HepG2 (cell line): Measurements from ENCODE around the gene DIP2C. TPM values are rescaled to one million over a fixed set of nuclear protein-coding genes. Genes with fewer than 3 reads are reported as not detected.
A peak's percentile ranks its signal among the peaks of the same experiment; 100 is the strongest.

Experiments
- FOSL2 ChIP-seq: sonication (generic); formaldehyde crosslinking; IDR thresholded peaks from 2 replicates; pipeline ENCODE4 v1.4.0; 2020; ENCODE audit warnings: missing genetic modification reagents
- FOXK1 ChIP-seq: sonication (generic); formaldehyde crosslinking; IDR thresholded peaks from 2 replicates; pipeline ENCODE4 v1.4.0; 2020; ENCODE audit warnings: low read depth, missing genetic modification reagents, borderline replicate concordance
- HOXD1 ChIP-seq: sonication (generic); formaldehyde crosslinking; IDR thresholded peaks from 2 replicates; pipeline ENCODE4 v1.5.0; 2020; ENCODE audit warnings: missing genetic modification reagents
- KDM5B ChIP-seq: sonication (generic); formaldehyde crosslinking; IDR thresholded peaks from 2 replicates; pipeline ENCODE4 v1.4.0; 2020; ENCODE audit warnings: missing genetic modification reagents, mild to moderate bottlenecking, borderline replicate concordance
- MYC ChIP-seq: sonication (generic); formaldehyde crosslinking; IDR thresholded peaks from 2 replicates; pipeline ENCODE4 v1.9.0; 2021; ENCODE audit warnings: missing genetic modification reagents, borderline replicate concordance
- PAX8 ChIP-seq: sonication (generic); formaldehyde crosslinking; IDR thresholded peaks from 2 replicates; pipeline ENCODE4 v1.8.0; 2022; ENCODE audit warnings: mild to moderate bottlenecking, missing genetic modification reagents, borderline replicate concordance
- SALL1 ChIP-seq: sonication (generic); formaldehyde crosslinking; IDR thresholded peaks from 2 replicates; pipeline ENCODE4 v1.8.0; 2022; ENCODE audit warnings: mild to moderate bottlenecking, missing genetic modification reagents
- SNAPC2 ChIP-seq: sonication (generic); formaldehyde crosslinking; IDR thresholded peaks from 2 replicates; pipeline ENCODE4 v1.8.1; 2022; ENCODE audit warnings: mild to moderate bottlenecking, missing genetic modification reagents
- TBX3 ChIP-seq: fragments of 450-650 bp; IDR thresholded peaks from 2 replicates; pipeline ENCODE4 v1.6.1; 2017; ENCODE audit warnings: antibody characterized with exemption, mild to moderate bottlenecking, inconsistent platforms, borderline replicate concordance
- ZNF136 ChIP-seq: sonication (generic); formaldehyde crosslinking; IDR thresholded peaks from 2 replicates; pipeline ENCODE4 v1.8.1; 2022; ENCODE audit warnings: low read depth, mild to moderate bottlenecking, moderate library complexity, missing genetic modification reagents
- ZNF207 ChIP-seq: fragments of 450-650 bp; IDR thresholded peaks from 2 replicates; pipeline ENCODE4 v1.6.1; 2016; ENCODE audit warnings: antibody characterized with exemption, borderline replicate concordance
- ZNF234 ChIP-seq: sonication (generic); formaldehyde crosslinking; conservative IDR thresholded peaks from 2 replicates; pipeline ENCODE4 v1.5.1; 2020; ENCODE audit warnings: mild to moderate bottlenecking, missing genetic modification reagents
- ZNF556 ChIP-seq: sonication (generic); formaldehyde crosslinking; IDR thresholded peaks from 2 replicates; pipeline ENCODE4 v1.4.0; 2020; ENCODE audit warnings: mild to moderate bottlenecking, missing genetic modification reagents, borderline replicate concordance
- ZNF816 ChIP-seq: sonication (generic); formaldehyde crosslinking; IDR thresholded peaks from 2 replicates; pipeline ENCODE4 v1.8.0; 2022; ENCODE audit warnings: missing genetic modification reagents, mild to moderate bottlenecking, borderline replicate concordance
- ZSCAN25 ChIP-seq: sonication (generic); formaldehyde crosslinking; IDR thresholded peaks from 2 replicates; pipeline ENCODE4 v1.8.0; 2022; ENCODE audit warnings: mild to moderate bottlenecking, missing genetic modification reagents
- polyA plus RNA-seq, 8 experiments: library from polyadenylated mRNA; depleted of rRNA in 3 of 8; stranded (reverse) in 7 of 8; unstranded in 1 of 8; fragments of >200 nt; fragmentation: Illumina TruSeq in 4 of 8; extraction: Trizol in 4 of 8; gene quantifications; 2 replicates each; pipeline versions ENCODE4 v1.2.1 to v1.2.3, GENCODE V29; 2011 to 2016; ENCODE audit warnings: low read depth in 4 of 8, missing spikeins in 1 of 8, mixed read lengths in 1 of 8; ENCODE audit not compliant: insufficient read depth in 1 of 8
- total RNA-seq, 5 experiments: library from RNA; depleted of rRNA; stranded (reverse); fragments of >200 nt; fragmentation: Illumina TruSeq; extraction: Trizol; gene quantifications; 2 replicates each; pipeline ENCODE4 v1.2.3, GENCODE V29; 2016; ENCODE audit warnings: low read depth in 1 of 5
- TF ChIP-seq, protein P1 (sequence below): sonication (generic); formaldehyde crosslinking; IDR thresholded peaks from 2 replicates; pipeline ENCODE4 v1.5.1; 2020; ENCODE audit warnings: missing genetic modification reagents, mild to moderate bottlenecking, borderline replicate concordance
- TF ChIP-seq, protein P2 (sequence below): sonication (generic); formaldehyde crosslinking; IDR thresholded peaks from 2 replicates; pipeline ENCODE4 v1.4.0; 2020; ENCODE audit warnings: mild to moderate bottlenecking, missing genetic modification reagents
- TF ChIP-seq, protein P3 (sequence below): sonication (generic); formaldehyde crosslinking; IDR thresholded peaks from 2 replicates; pipeline ENCODE4 v1.4.0; 2020; ENCODE audit warnings: mild to moderate bottlenecking, missing genetic modification reagents
- TF ChIP-seq, protein P4 (sequence below): sonication (generic); formaldehyde crosslinking; IDR thresholded peaks from 2 replicates; pipeline ENCODE4 v1.4.0; 2020; ENCODE audit warnings: missing genetic modification reagents, low read depth, mild to moderate bottlenecking, borderline replicate concordance
- TF ChIP-seq, protein P5 (sequence below): sonication (generic); formaldehyde crosslinking; IDR thresholded peaks from 2 replicates; pipeline ENCODE4 v1.5.0; 2020; ENCODE audit warnings: mild to moderate bottlenecking, missing genetic modification reagents

DIP2C gene
- total and polyA plus RNA-seq, 2 of the 13 experiments (the other 11 are each of a cell fraction or from before 2014, with no cell fraction given): 2.2 to 2.7 TPM

DNA sequence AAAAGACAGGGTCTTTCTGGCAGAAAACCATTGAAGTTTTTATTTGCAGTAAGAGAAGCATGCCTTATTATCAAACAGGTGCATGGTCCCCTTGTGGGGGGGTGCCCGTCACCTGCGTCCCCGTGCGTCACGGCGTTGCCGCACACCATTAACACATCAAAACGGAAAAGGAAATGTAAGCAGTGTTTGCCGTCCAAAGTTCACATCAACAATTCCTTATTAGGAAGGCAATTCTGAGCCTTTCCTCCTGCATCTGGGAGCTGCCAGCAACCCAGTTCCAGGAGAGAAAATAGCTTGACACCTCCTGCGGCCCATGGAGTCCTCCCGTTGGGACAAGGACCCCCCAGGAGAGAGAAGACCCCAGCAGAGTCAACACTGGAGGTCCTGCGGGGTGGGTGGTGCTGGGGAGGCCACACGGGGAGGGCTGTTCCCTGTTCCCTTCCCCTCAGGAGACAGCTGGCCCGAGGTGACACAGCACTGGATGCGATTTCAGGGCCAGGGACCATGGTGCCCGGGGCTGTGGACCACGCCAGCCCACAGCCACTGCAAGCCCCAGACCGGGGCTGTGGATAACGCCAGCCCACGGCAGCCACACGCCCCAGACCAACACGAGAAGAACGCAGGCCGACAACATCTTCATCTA lies 39.5 kb downstream of the DIP2C start (continued):
- TF ChIP-seq, protein P1, sequence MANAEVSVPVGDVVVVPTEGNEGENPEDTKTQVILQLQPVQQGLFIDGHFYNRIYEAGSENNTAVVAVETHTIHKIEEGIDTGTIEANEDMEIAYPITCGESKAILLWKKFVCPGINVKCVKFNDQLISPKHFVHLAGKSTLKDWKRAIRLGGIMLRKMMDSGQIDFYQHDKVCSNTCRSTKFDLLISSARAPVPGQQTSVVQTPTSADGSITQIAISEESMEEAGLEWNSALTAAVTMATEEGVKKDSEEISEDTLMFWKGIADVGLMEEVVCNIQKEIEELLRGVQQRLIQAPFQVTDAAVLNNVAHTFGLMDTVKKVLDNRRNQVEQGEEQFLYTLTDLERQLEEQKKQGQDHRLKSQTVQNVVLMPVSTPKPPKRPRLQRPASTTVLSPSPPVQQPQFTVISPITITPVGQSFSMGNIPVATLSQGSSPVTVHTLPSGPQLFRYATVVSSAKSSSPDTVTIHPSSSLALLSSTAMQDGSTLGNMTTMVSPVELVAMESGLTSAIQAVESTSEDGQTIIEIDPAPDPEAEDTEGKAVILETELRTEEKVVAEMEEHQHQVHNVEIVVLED (CRISPR knock-in tag): peak; percentile 92
- TF ChIP-seq, protein P2, sequence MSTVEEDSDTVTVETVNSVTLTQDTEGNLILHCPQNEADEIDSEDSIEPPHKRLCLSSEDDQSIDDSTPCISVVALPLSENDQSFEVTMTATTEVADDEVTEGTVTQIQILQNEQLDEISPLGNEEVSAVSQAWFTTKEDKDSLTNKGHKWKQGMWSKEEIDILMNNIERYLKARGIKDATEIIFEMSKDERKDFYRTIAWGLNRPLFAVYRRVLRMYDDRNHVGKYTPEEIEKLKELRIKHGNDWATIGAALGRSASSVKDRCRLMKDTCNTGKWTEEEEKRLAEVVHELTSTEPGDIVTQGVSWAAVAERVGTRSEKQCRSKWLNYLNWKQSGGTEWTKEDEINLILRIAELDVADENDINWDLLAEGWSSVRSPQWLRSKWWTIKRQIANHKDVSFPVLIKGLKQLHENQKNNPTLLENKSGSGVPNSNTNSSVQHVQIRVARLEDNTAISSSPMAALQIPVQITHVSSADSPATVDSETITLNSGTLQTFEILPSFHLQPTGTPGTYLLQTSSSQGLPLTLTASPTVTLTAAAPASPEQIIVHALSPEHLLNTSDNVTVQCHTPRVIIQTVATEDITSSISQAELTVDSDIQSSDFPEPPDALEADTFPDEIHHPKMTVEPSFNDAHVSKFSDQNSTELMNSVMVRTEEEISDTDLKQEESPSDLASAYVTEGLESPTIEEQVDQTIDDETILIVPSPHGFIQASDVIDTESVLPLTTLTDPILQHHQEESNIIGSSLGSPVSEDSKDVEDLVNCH (CRISPR knock-in tag): no peak
- TF ChIP-seq HOXD1 (CRISPR knock-in tag) (no peak), MYC (peak; percentile 52; the same call in 1 of the 2 replicates), ZNF234 (no peak), PAX8 (CRISPR knock-in tag) (no peak), SNAPC2 (CRISPR knock-in tag) (peak; percentile 71; the same call in 1 of the 2 replicates), FOSL2 (peak; percentile 65), TBX3 (peak; percentile 75; the same call in 1 of the 2 replicates), ZNF207 (no peak), ZNF816 (0 out of 2 replicates have a peak, but pooled peaks have one; percentile 55), ZSCAN25 (CRISPR knock-in tag) (peak; percentile 21; the same call in 1 of the 2 replicates), KDM5B (CRISPR knock-in tag) (peak; percentile 23; the same call in 1 of the 2 replicates), ZNF556 (CRISPR knock-in tag) (peak; percentile 20; the same call in 1 of the 2 replicates), SALL1 (CRISPR knock-in tag) (peak; percentile 85), FOXK1 (CRISPR knock-in tag) (peak; percentile 71; the same call in 1 of the 2 replicates), ZNF136 (CRISPR knock-in tag) (peak; percentile 63; the same call in 1 of the 2 replicates)
- TF ChIP-seq, protein P3, sequence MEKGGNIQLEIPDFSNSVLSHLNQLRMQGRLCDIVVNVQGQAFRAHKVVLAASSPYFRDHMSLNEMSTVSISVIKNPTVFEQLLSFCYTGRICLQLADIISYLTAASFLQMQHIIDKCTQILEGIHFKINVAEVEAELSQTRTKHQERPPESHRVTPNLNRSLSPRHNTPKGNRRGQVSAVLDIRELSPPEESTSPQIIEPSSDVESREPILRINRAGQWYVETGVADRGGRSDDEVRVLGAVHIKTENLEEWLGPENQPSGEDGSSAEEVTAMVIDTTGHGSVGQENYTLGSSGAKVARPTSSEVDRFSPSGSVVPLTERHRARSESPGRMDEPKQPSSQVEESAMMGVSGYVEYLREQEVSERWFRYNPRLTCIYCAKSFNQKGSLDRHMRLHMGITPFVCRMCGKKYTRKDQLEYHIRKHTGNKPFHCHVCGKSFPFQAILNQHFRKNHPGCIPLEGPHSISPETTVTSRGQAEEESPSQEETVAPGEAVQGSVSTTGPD (CRISPR knock-in tag): no peak
- TF ChIP-seq, protein P4, sequence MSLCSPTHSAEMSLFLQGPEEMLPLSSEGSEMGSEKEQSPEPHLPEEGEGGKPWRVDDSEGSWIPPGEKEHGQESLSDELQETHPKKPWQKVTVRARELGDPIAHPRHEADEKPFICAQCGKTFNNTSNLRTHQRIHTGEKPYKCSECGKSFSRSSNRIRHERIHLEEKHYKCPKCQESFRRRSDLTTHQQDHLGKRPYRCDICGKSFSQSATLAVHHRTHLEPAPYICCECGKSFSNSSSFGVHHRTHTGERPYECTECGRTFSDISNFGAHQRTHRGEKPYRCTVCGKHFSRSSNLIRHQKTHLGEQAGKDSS (CRISPR knock-in tag): peak; percentile 38; the same call in 1 of the 2 replicates
- TF ChIP-seq, protein P5, sequence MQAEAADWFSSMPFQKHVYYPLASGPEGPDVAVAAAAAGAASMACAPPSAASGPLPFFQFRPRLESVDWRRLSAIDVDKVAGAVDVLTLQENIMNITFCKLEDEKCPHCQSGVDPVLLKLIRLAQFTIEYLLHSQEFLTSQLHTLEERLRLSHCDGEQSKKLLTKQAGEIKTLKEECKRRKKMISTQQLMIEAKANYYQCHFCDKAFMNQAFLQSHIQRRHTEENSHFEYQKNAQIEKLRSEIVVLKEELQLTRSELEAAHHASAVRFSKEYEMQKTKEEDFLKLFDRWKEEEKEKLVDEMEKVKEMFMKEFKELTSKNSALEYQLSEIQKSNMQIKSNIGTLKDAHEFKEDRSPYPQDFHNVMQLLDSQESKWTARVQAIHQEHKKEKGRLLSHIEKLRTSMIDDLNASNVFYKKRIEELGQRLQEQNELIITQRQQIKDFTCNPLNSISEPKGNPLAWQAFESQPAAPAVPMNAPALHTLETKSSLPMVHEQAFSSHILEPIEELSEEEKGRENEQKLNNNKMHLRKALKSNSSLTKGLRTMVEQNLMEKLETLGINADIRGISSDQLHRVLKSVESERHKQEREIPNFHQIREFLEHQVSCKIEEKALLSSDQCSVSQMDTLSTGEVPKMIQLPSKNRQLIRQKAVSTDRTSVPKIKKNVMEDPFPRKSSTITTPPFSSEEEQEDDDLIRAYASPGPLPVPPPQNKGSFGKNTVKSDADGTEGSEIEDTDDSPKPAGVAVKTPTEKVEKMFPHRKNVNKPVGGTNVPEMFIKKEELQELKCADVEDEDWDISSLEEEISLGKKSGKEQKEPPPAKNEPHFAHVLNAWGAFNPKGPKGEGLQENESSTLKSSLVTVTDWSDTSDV: no peak
